Retina (tissue), 1 donor: Measurements from ENCODE around the gene DAZL.
"Not testable (repeated sequence)": the region's sequence is repeated elsewhere in the genome, so short reads cannot be mapped to it uniquely, and the experiment has no call there.

Experiments
- DNase-seq: peaks from one replicate; pipeline ENCODE4 v3.0.0-alpha.2; 2016

DAZL gene

GRCh38 chr3:16604887-16605602 lies at the start of gene DAZL:
DAZL (minus strand) TSS chr3:16605423; CDS start chr3:16605205, 218 bp downstream.
- DNase-seq = no peak

DNA sequence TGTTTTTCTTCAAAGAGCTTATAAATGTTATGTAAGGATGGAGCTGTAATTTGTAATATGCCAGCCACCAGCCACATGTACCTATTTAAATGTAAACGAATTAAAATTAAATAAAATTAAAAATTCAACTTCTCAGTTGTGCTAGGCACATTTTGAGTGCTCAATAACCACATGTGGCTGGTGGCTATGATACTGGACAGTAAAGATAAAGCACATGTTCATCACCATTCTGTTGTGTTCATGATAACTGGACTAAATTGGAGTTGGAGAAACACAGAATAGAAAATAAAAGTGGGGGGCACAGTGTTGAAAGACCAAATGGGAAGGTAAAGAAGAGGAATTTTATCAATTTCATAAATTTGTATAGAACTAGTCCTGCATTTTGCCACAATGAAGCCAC lies 49.8 kb upstream of the DAZL start:
- no peak for DNase-seq

DNA sequence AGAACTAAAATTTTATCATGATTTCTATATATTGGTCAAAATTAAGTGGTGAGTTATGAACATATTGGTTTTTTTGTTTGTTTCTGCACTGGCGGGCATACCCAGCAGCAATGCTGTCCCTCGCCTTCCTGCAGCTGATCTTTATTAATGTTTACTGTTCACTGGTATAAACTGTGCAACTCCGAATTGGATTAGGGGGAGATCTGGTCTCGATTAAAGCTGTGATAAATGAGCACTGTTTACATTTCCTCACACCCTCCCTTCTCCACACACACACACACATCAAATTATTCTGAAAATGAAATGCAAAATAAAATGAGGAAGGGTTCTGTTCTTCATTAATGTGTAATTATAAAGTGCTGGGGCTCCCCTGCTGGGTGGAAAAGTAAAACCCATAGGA lies 48.5 kb upstream of the DAZL start:
- DNase-seq = no peak

DNA sequence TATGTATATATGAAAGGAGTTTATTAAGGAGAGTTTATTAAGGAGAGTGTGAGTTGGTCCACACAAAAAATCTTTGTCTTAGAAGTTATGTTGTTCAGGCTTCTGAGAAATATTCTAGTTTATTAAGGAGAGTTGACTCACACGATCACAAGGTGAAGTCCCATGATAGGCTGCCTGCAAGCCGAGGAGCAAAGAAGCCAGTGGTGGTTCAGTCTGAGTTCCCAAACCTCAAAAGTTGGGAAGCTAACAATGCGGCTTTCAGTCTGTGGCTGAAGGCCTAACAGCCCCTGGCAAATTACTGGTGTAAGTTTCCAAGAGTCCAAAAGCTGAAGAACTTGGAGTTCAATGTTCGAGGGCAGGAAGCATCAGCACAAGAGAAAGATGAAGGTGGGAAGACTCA lies 42.4 kb upstream of the DAZL start:
- DNase-seq = no peak

DNA sequence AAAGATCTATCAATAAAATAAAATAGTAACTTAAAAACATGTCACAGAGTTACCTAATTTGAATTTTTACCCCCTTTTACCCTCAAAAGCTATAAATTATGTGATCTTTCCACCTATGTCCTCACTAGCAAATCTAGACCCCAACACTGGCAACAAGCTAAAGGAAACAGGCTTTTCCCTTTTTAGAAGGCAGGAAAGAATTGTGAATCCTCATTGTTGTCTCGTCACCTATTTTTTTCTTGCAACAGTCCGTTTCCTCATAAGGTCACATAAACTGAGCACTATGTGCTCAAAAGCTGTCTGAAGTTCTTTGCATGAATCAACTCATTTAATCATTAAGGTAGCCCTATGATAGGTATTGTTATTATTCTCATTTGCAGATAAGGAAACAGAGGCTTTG lies 34.6 kb upstream of the DAZL start:
- no peak for DNase-seq

- DNase-seq = no peak
Measured at GRCh38 chr3:16633948-16634347, 28.7 kb upstream of the DAZL start.

DNA sequence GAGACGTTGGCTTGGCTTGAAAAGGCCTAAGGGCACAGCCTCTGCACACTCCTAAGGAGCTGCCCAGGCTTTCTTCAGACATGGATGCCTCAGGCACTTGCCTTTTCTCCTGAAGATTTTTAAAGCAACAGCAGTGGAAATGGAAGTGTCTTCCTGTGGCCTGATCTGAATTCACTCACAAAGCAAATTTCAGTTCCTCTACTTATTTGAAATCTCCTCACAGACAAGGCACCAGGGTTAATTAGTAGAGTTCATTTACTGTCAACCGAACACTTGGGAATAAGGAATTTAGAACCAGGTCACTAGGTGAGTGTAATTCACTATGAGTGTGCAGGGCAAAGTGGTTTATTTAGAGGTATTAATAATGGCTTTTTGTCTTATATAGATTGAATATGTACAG lies 27.2 kb upstream of the DAZL start:
- DNase-seq = no peak

GRCh38 chr3:16618721-16619120 lies 13.5 kb upstream of the DAZL start:
- DNase-seq = no peak

DNA sequence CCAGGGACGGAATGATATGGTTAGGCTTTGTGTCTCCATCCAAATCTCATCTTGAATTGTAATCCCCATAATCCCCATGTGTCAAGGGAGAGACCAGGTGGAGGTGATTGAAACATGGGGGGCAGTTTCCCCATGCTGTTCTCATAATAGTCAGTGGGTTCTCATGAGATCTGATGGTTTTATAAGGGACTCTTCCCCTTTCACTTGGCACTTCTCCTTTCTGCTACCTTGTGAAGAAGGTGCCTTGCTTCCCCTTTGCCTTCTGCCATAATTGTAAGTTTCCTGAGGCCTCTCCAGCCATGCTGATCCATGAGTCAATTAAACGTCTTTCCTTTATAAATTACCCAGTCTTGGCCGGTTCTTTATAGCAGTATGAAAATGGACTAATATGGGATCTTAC lies 11.9 kb upstream of the DAZL start:
- DNase-seq = not testable (repeated sequence)

DNA sequence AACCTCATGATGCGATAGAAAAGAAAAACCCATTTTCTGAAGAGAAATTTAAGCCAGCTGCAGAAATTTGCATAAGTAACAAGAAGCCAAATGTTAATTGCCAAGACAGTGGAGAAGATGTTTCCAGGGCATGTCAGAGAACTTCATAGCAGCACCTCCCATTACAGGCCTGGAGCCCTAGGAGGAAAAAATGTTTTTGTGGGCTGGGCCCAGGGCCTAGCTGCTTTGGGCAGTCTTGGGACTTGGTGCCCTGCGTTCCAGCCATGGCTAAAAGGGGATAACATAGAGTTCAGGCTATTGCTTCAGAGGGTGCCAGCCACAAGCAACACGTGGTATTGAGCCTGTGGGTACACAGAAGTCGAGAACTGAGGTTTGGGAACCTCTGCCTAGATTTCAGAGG lies 10.9 kb upstream of the DAZL start:
- DNase-seq = no peak

DNA sequence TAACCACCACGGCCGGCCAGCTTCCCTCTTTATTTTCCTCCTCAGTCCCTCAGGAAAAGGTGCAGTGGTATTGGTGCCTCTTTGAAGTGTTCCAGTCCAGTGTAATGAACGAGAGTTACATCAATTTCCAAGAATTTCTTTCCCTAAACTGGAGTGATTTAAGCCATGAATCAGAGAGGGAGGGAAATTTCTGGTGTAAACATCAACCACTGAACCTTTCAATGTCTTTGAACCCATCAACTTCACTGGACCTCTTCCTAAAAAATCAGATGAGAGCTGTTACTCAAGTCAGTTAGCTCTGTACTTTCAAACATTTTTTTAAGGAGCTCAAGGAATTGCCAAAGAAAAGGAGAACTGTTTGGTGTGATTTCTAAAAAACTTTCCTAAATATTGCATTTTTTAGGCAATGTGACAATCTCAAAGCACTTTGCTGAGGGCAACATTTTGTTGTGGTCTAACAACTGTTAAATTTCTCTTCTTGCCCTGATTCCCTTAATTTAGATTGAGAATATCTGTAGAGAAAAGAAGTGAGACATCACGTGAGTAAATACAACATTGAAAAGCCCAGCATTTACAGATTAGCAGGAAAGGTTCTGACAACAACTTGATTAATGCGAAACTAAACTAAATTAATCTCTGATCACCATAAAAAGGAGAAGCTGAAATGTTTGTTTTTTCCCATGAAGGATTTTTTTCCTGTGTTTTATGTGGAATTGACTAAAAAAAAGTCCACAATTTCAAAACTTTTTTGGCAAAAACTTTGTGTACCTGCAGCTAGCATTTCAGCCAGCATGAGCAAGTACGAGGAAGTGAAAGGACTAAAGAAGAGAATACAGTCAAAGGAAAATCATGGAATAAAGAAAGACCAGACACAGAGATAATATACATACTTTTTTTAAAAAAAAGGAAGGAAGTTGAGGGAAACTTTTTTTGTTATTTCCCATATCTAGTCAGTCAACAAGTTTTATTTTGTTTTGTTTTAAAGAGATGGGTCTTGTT lies 9.1 kb upstream of the DAZL start:
- no peak for DNase-seq

- no peak for DNase-seq
Measured at GRCh38 chr3:16609927-16610580, 4.8 kb upstream of the DAZL start.

GRCh38 chr3:16608816-16609215 lies 3.6 kb upstream of the DAZL start:
- no peak for DNase-seq

GRCh38 chr3:16607718-16608117 lies 2.5 kb upstream of the DAZL start:
- no peak for DNase-seq

GRCh38 chr3:16606398-16606797 lies 1.2 kb upstream of the DAZL start:
- no peak for DNase-seq

GRCh38 chr3:16605966-16606365 lies 743 bp upstream of the DAZL start:
- no peak for DNase-seq

GRCh38 chr3:16604433-16604832 lies 790 bp downstream of the DAZL start:
- no peak for DNase-seq

DNA sequence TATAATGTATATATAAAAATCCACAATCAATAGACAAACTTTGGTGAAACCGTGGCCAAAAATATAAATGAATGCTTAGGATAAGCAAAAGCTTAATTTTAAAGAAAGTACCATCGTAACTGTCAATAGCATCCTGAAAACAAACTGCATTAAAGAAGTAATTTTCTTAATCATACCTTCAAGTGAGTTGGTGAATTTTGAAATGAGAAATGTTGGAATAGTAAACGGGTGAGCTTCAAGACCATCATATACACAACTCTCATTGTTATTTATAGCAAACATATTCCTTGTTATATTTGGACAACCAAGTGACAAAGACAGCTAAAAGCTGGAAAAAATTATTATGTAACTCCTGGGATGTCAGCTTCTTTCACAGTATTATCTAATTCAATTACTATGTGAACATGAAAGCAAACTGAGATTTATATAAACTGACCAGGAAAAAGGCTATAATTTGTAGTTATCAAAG lies 3.7 kb downstream of the DAZL start:
- DNase-seq = no peak

GRCh38 chr3:16600780-16601536 lies 4.3 kb downstream of the DAZL start:
- peak; percentile 62 for DNase-seq

- no peak for DNase-seq
Measured at GRCh38 chr3:16599694-16600093, 5.5 kb downstream of the DAZL start.

DNA sequence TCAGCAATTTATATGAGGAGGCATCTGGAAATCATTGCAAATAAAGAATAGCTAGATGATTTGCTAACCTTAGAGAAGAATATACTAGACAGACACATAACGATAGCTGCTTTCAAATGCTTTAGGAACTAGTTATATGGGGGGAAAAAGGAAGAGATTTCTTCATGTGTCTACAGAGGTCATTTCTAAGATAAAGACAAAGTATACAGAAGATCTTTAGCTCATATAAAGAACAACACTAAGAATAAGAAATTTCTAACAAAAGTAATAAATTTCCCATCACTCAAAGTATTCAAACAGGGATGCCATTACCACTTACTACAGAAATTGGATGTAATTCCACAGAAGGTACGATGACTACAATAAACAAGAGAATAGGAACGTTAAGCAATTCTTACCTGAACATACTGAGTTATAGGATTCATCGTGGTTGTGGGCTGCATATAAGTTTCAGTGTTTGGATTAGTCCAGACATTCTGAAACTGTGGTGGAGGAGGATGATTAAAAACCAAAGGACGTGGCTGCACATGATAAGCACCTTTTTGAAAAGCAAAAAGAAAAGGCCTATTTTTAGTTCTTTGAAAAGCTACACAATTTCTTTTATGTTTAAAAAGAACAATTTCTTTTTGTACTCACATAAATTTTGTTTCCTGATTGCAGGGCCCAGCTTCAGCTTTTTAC lies 8.7 kb downstream of the DAZL start:
- DNase-seq = no peak

DNA sequence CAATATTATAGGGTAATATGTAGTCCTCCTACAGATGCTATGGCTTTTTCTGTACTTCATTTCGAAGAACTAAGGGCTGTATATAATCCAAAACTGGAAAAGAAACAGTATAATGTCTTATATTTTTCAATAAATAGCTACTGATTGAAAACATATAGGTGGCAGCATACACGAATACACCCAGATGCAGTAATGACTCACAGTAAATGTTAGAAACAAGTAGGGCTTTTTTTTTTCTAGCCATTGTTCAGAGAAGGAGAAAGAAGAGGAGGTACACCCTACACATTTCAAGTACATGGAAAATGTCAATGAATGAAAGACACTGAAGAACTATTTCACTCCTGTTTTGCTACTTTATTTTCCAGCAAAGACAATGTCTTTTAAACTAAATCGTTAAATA lies 9.4 kb downstream of the DAZL start:
- no peak for DNase-seq
